Astrocyte (in vitro differentiated cells and primary cell): ENCODE measurements around the gene IWS1.

Source experiments
- EZH2 ChIP-seq: IDR thresholded peaks from 2 replicates; pipeline ENCODE4 v1.6.1; 2012; ENCODE audit warnings: mild to moderate bottlenecking, low read length, inconsistent platforms; ENCODE audit not compliant: insufficient read depth
- TF ChIP-seq, protein P1 (sequence below): IDR thresholded peaks from 2 replicates; pipeline ENCODE4 v1.5.1; 2011; ENCODE audit warnings: low read depth, mild to moderate bottlenecking, inconsistent platforms, low read length, moderate library complexity; ENCODE audit not compliant: insufficient read depth

DNA sequence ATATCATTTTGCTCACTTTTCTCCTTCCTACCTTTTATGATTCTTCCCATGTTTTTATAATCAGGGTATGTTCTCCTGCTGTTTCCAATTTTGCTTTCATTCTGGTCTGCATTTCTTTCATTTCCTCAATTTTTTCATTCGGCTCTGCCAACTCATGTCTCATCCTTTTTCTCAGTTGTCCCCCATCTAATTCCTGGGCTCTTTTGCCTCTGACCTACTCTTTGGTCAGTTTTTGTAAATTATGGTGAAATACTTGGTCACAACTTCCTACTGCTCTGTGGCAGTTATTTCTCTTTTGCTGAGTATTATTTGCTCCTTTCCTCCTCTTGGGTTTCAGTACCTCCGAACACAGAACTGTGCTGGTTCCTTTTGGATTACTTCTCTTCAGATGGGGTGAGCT lies 36.6 kb upstream of the IWS1 start:
- TF ChIP-seq, protein P1, sequence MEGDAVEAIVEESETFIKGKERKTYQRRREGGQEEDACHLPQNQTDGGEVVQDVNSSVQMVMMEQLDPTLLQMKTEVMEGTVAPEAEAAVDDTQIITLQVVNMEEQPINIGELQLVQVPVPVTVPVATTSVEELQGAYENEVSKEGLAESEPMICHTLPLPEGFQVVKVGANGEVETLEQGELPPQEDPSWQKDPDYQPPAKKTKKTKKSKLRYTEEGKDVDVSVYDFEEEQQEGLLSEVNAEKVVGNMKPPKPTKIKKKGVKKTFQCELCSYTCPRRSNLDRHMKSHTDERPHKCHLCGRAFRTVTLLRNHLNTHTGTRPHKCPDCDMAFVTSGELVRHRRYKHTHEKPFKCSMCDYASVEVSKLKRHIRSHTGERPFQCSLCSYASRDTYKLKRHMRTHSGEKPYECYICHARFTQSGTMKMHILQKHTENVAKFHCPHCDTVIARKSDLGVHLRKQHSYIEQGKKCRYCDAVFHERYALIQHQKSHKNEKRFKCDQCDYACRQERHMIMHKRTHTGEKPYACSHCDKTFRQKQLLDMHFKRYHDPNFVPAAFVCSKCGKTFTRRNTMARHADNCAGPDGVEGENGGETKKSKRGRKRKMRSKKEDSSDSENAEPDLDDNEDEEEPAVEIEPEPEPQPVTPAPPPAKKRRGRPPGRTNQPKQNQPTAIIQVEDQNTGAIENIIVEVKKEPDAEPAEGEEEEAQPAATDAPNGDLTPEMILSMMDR: no peak
- no peak for TF ChIP-seq EZH2
